Activated T-helper 1 cell treated with anti-CD3 and anti-CD28 coated beads, Interleukin-2, amount 50 U/mL, for 16 hours (primary cell): ENCODE measurements around the gene GNE.
"Not testable (repeated sequence)": the region's sequence is repeated elsewhere in the genome, so short reads cannot be mapped to it uniquely, and the experiment has no call there.

Experiments used
- DNase-seq, 2 donors: peaks; one replicate each; pipeline ENCODE4 v3.0.0-alpha.2; 2020; ENCODE audit warnings: low read depth in 1 of 2, low spot score in 1 of 2

The GNE gene

DNA sequence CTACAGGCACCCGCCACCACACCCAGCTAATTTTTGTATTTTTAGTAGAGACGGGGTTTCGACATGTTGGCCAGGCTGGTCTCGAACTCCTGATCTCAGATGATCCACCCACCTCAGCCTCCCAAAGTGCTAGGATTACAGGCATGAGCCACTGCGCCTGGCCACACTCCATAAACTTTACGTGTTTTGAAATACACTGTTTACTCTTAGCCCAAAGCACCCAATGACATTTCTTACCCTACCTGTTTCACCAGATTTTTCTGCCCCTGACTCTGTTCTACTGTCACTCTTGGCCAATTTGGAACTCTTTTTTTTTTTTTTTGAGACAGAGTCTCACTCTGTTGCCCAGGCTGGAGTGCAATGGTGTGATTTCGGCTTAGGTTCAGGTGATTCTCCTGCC, 15.1 kb upstream of the GNE start:
- not testable (repeated sequence) for DNase-seq

GRCh38 chr9:36268007-36268427, 9.8 kb upstream of the GNE start:
- DNase-seq: no peak

- DNase-seq: no peak
Measured at GRCh38 chr9:36264896-36265295, 6.6 kb upstream of the GNE start.

GRCh38 chr9:36263683-36264082, 5.4 kb upstream of the GNE start:
- no peak for DNase-seq

DNA sequence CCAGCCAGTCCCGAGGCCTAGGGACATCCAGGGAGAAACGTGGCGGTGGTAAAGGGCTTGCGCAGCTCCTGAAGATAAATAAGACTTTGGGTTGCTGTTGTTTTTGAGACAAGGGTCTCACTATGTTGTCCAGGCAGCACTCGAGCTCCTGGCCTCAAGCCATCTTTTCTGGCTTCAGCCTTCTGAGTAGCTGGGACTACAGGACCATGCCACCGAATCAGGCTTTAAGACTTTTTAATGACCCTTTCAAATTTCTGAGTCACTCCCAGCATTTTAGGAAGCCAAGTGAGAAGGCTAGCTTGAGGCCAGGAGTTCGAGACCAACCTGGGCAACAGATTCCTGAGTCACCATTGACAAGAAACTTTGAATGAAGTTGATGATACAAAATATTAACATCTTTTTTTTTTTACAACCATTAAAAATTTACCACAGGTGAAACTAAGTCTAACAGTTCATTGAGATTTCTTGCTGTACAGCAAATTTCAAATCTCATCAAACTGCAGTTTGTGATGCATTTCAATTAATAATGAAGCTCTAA, 817 bp upstream of the GNE start:
- no peak for DNase-seq

DNA sequence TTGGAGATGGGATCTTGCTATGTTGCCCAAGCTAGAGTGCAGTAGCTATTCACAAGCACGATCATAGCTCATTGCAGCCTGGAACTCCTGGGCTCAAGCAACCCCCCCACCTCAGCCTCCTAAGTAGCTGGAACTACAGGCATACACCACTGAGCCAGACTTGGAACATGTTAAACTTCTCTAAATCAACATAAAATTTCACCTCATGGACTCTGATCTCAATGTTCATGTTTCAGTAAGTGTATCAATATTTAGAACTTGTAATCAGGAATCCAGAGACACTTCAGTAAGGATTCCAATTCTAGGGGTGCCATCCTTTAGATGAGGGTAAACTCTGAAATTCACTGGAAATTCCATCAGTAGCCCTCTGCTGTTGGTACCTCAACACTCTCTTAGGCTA, 6.8 kb downstream of the GNE start:
- no peak for DNase-seq

- DNase-seq: no peak
Measured at GRCh38 chr9:36250079-36250478, 8.2 kb downstream of the GNE start.

- DNase-seq: no peak
Measured at GRCh38 chr9:36249189-36249588, 9.1 kb downstream of the GNE start.

GRCh38 chr9:36248061-36248460, 10.2 kb downstream of the GNE start:
- DNase-seq: not testable (repeated sequence)

DNA sequence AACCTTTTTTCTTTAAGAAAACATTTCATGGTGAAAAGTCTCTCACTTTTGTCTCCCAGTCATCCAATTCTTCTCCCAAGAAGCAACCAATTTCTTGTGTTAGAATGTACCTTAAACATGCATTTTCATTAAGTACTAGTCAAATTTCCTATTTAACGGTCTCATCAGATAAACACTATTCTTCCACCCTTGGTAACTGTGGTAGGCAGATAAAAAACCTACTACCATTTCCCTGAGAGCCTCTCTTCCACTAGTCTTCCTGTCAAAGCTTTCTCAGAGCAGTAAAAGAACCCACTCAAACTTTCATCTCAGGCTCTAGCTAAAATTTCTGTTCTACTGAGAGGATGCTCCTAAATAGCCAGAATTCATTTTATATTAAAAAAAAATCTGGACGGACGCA, 10.9 kb downstream of the GNE start:
- no peak for DNase-seq

DNA sequence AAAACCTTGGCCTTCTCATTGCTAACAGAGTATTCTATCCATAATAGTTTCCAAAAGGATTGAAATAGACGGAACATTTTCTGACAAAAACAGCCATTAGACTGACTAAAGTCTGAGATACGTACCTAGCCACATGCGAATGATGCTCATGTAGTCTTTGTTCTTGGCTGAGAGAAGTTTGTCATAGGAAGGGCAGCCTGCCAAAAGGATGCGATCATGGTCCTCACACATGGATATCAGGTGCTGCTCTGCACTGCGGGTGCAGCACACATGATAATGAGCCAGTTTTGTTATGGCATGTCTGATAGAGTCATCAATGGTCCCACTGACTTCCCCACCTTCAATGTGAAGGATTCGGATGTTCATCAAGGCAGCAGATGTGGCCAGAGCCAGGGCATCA, 12.3 kb downstream of the GNE start:
- no peak for DNase-seq

- DNase-seq: not testable (repeated sequence)
Measured at GRCh38 chr9:36239675-36240074, 18.6 kb downstream of the GNE start.

DNA sequence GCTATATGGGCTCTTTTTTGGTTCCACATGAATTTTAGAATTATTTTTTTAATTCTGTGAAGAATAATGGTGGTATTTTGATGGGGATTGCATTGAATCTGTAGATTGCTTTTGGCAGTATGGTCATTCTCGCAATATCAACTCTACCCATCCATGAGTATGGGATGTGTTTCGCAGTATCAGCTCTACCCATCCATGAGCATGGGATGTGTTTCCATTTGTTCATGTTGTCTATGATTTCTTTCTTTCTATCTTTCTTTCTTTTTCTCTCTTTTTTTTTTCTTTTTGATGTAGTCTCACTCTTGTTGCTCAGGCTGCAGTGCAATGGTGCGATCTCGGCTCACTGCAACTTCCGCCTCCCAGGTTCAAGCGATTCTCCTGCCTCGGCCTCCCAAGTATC, 19.0 kb downstream of the GNE start:
- not testable (repeated sequence) for DNase-seq

DNA sequence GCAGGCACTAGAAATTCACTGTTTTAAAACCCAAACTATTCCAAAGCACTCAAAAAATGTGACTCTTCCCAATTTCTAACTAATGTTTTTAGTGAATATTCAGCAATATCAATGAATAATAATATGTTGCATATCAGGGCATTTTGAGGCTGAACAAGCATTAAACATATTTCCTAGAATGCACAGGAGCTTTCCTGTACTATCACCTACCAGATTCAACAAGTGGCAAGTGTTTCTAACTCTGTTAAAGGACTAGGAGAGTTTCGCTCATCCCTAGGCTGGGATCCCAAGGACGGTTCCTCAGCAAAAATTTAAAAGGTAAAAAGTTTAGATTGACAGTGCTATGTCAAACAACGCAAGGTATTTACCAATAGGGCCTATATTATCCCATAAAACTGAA, 21.0 kb downstream of the GNE start:
- DNase-seq: no peak

DNA sequence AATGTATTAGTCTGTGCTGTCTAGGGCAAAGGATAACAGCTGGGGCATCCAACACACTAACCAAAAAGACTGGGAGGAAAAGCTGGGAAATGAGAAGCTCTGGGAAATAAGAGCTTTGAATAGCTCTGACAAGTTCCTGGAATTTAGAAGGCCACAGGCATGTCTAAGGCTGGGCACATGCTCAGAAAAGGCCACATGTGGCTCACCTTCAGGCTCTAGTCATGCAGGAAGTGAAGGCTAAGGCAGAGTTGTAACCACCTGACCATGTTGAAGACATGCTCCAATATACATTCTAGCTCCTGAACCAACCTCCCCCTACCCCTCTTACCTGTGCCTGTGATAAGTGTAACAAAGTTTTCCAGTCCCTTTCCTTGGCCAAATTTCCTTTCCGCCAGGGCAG, 35.8 kb downstream of the GNE start:
- DNase-seq: no peak

DNA sequence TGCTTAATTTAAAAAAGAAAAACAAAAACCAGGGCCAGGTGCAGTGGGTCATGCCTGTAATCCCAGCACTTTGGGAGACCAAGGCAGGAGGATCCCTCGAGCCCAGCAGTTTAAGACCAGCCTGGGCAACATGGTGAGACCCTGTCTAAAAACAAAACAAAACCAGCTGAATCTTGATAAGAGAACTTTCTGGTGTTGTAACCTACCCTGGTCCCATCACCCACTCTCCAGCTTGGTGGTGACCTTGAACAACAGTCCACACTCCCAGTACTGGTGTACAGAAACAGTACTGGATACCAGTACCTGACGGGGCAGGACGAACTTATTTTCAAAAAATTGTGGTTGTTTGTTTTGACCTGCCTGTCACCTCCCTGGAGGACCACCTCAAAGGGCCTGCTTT, 36.6 kb downstream of the GNE start:
- DNase-seq: no peak

GRCh38 chr9:36218411-36218901, 39.8 kb downstream of the GNE start:
- DNase-seq: no peak

- no peak for DNase-seq
Measured at GRCh38 chr9:36218011-36218410, 40.2 kb downstream of the GNE start.

DNA sequence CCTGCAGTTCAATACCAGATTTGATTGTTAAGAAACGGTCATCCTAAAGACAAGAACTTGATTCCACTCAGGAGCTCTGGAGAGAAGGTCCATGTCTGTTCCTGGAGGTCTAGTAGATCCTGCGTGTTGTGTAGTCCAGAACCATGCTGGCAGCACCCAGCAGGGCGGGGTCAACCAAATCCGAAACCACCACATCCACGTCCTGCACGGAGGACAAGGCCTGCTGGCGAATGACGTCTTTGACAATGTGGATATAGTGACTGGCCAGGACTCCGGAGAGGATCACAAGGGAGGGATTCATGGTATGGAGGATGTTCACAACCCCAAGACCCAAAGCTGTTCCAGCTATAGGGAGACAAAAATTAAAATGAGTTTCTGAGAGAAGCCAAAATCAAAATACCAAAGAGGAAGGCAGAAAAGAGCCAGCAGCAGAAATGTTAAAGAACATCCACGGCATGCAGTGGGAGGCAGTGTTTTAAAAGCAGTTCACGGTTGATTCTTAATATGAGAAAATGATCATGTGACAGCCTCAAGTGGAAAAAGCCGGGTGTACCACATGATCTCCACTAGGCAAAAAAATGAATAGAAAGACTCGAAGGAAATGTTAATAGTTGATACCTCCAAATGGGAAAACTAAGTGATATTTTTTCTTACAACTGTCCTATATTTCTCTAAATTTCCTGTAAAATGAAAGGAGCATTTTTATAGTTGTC, 40.8 kb downstream of the GNE start:
- no peak for DNase-seq

DNA sequence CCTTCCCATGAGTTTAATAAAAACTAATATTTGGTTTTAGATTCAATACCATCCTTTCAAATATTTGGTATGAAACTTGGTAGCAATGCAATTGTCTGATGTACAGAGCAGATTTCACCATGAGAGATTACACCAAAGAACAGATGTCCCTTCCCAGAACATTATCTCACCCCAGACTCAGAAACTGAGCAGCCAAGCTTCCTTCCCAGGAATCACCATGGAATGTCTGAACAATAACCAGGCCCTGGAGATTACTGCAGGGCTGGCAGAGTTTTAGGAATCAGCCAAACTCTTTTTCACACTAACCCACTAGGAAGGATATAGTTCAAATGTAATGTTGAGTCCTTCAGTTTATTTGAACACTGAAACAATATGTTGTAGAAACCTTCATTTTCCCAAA, 43.7 kb downstream of the GNE start:
- no peak for DNase-seq

- no peak for DNase-seq
Measured at GRCh38 chr9:36213989-36214388, 44.3 kb downstream of the GNE start.

GRCh38 chr9:36213387-36213786, 44.9 kb downstream of the GNE start:
- DNase-seq: no peak

DNA sequence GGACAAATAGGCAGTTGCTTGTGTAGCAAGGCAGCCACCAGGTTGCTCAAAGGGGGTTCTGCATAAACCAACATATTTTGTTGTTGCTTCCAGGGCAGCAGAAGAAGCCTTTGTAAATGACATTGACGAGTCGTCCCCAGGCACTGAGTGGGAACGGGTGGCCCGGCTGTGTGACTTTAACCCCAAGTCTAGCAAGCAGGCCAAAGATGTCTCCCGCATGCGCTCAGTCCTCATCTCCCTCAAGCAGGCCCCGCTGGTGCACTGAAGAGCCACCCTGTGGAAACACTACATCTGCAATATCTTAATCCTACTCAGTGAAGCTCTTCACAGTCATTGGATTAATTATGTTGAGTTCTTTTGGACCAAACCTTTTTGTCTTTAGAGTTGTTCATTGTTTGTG, 46.7 kb downstream of the GNE start:
- no peak for DNase-seq
